HCT116 (cell line): Measurements from ENCODE around the gene LARP4. TPM values are rescaled to one million over a fixed set of nuclear protein-coding genes. Genes with fewer than 3 reads are reported as not detected.

ENCODE experiments used
- ATAC-seq: fragments of 200-7000 bp; cut with Tn5 transposase; 2 replicates; pipeline ENCODE4 v1.9.1; 2020; ENCODE audit warnings: mild to moderate bottlenecking, moderate library complexity
- BruUV-seq: library from RNA; stranded (reverse); fragments of 400-500 nt; replicated peaks from 2 replicates; lab custom pipeline; 2021; lab: Mats Ljungman, UMichigan
- CTCF ChIA-PET: fragments of 300-600 bp; sonication (Branson Sonifier 250); formaldehyde crosslinking; loops from one replicate; lab custom pipeline; 2021; ENCODE audit warnings: antibody characterized with exemption; lab: Charles Lee
- POLR2A ChIA-PET: fragments of 300-600, 350-600 bp; sonication (Branson Sonifier 250); formaldehyde crosslinking; loops from one replicate; lab custom pipeline; 2021; ENCODE audit warnings: antibody characterized with exemption; lab: Charles Lee
- RAD21 ChIA-PET, 2 experiments: fragments of 300-600 bp; sonication (Branson Sonifier 250); formaldehyde crosslinking; loops; one replicate each; lab custom pipeline; 2023; ENCODE audit warnings: low total read pairs in 2 of 2; ENCODE audit not compliant: uncharacterized antibody in 2 of 2, unreplicated experiment in 2 of 2, low non-redundant PET in 1 of 2; lab: Charles Lee
- DNase-seq: peaks from one replicate; pipeline ENCODE4 v3.0.0-alpha.2; 2010; ENCODE audit warnings: low read depth, low spot score
- H2AFZ ChIP-seq: fragments of 200-600 bp; shearing (Covaris generic), sonication (generic); 2 replicates; pipeline ENCODE4 v1.6.1; 2017; ENCODE audit warnings: low read depth, mixed run types, mixed read lengths, antibody characterized with exemption, low read length; ENCODE audit not compliant: poor library complexity, severe bottlenecking
- H3K27ac ChIP-seq: 2 replicates; pipeline ENCODE4 v1.5.1; 2012; ENCODE audit warnings: low read depth, low read length
- H3K27me3 ChIP-seq: fragments of 200-600 bp; sonication (generic); 2 replicates; pipeline ENCODE4 v1.6.1; 2016; ENCODE audit warnings: mixed run types, low read length, mixed read lengths; ENCODE audit not compliant: insufficient read depth
- H3K36me3 ChIP-seq, 2 experiments: fragments of 200-500 bp in 1 of 2; fragments of 200-600 bp in 1 of 2; sonication (Bioruptor generic) in 1 of 2; sonication (generic) in 1 of 2; 2 replicates each; pipeline versions ENCODE4 v1.5.1 to v1.6.1; 2014 to 2016; ENCODE audit warnings: low read length in 2 of 2, inconsistent platforms in 1 of 2, mixed read lengths in 1 of 2, mixed run types in 1 of 2; ENCODE audit not compliant: insufficient read depth in 2 of 2, control insufficient read depth in 1 of 2
- H3K4me1 ChIP-seq, 2 experiments: fragments of 200-600 bp in 1 of 2; sonication (generic) in 1 of 2; 2 replicates each; pipeline versions ENCODE4 v1.5.1 to v1.6.1; 2012 to 2017; ENCODE audit warnings: low read length in 2 of 2, inconsistent platforms in 1 of 2, mild to moderate bottlenecking in 1 of 2, mixed read lengths in 1 of 2, mixed run types in 1 of 2, moderate library complexity in 1 of 2; ENCODE audit not compliant: insufficient read depth in 2 of 2, control insufficient read depth in 1 of 2
- H3K4me2 ChIP-seq: fragments of 200-600 bp; sonication (generic); 2 replicates; pipeline ENCODE4 v1.6.1; 2017; ENCODE audit warnings: mixed run types, low read length, mixed read lengths
- H3K4me3 ChIP-seq, 2 experiments: fragments of 200-600 bp in 1 of 2; sonication (generic) in 1 of 2; replicated peaks in 1 of 2; 2 replicates each; pipeline ENCODE4 v1.5.1; 2011 to 2016; ENCODE audit warnings: low read length in 2 of 2, control low read depth in 1 of 2, low read depth in 1 of 2, mild to moderate bottlenecking in 1 of 2, mixed read lengths in 1 of 2, mixed run types in 1 of 2
- H3K79me2 ChIP-seq: fragments of 200-600 bp; sonication (generic); 2 replicates; pipeline ENCODE4 v1.6.1; 2017; ENCODE audit warnings: mild to moderate bottlenecking, mixed run types, low read length, moderate library complexity, mixed read lengths; ENCODE audit not compliant: insufficient read depth
- H3K9ac ChIP-seq: fragments of 200-600 bp; sonication (generic); 2 replicates; pipeline ENCODE4 v1.6.1; 2016; ENCODE audit warnings: low read length, mixed read lengths
- H3K9me2 ChIP-seq: fragments of 200-600 bp; sonication (generic), shearing (Covaris generic); 2 replicates; pipeline ENCODE4 v1.6.1; 2017; ENCODE audit warnings: mixed run types, mild to moderate bottlenecking, moderate library complexity; ENCODE audit not compliant: insufficient read depth
- H3K9me3 ChIP-seq, 2 experiments: fragments of 200-500 bp in 1 of 2; fragments of 200-600 bp in 1 of 2; sonication (Bioruptor generic) in 1 of 2; sonication (generic) in 1 of 2; 2 replicates each; pipeline ENCODE4 v1.6.1; 2014 to 2017; ENCODE audit warnings: low read length in 2 of 2, mixed read lengths in 2 of 2, inconsistent platforms in 1 of 2, low read depth in 1 of 2, mild to moderate bottlenecking in 1 of 2, mixed run types in 1 of 2, moderate library complexity in 1 of 2; ENCODE audit not compliant: control insufficient read depth in 1 of 2, insufficient read depth in 1 of 2
- H4K20me1 ChIP-seq: fragments of 200-600 bp; sonication (generic), shearing (Covaris generic); 2 replicates; pipeline ENCODE4 v1.6.1; 2017; ENCODE audit warnings: mixed run types, mild to moderate bottlenecking, moderate library complexity; ENCODE audit not compliant: insufficient read depth
- CEBPB ChIP-seq: IDR thresholded peaks from 2 replicates; pipeline ENCODE4 v1.6.1; 2012; ENCODE audit warnings: low read depth
- EGR1 ChIP-seq: IDR thresholded peaks from 2 replicates; pipeline ENCODE4 v1.6.1; 2012; ENCODE audit warnings: low read depth
- ELF1 ChIP-seq: IDR thresholded peaks from 2 replicates; pipeline ENCODE4 v1.6.1; 2012; ENCODE audit warnings: low read depth, borderline replicate concordance
- EZH2phosphoT487 ChIP-seq: fragments of 200-600 bp; IDR thresholded peaks from 2 replicates; pipeline ENCODE4 v1.6.1; 2018; ENCODE audit warnings: antibody characterized with exemption, borderline replicate concordance
- FOSL1 ChIP-seq: IDR thresholded peaks from 2 replicates; pipeline ENCODE4 v1.6.1; 2012; ENCODE audit warnings: low read depth
- JUND ChIP-seq: IDR thresholded peaks from 2 replicates; pipeline ENCODE4 v1.6.1; 2012
- POLR2AphosphoS5 ChIP-seq: IDR thresholded peaks from 2 replicates; pipeline ENCODE4 v1.6.1; 2011; ENCODE audit warnings: mild to moderate bottlenecking, low read depth, low read length, moderate library complexity
- RAD21 ChIP-seq: IDR thresholded peaks from 2 replicates; pipeline ENCODE4 v1.6.1; 2012; ENCODE audit warnings: low read depth, mild to moderate bottlenecking
- REST ChIP-seq: IDR thresholded peaks from 2 replicates; pipeline ENCODE4 v1.6.1; 2012; ENCODE audit warnings: low read depth
- SP1 ChIP-seq: IDR thresholded peaks from 2 replicates; pipeline ENCODE4 v1.6.1; 2012; ENCODE audit warnings: low read depth
- SRF ChIP-seq: IDR thresholded peaks from 2 replicates; pipeline ENCODE4 v1.6.1; 2012; ENCODE audit warnings: low read depth
- TCF7L2 ChIP-seq: IDR thresholded peaks from 2 replicates; pipeline ENCODE4 v1.7.0; 2011; ENCODE audit warnings: borderline replicate concordance, inconsistent platforms; ENCODE audit not compliant: insufficient read depth, insufficient read length; ENCODE audit errors: extremely low read depth
- YY1 ChIP-seq: IDR thresholded peaks from 2 replicates; pipeline ENCODE4 v1.6.1; 2011; ENCODE audit warnings: low read length, low read depth, moderate library complexity, mild to moderate bottlenecking; ENCODE audit not compliant: insufficient replicate concordance; ENCODE audit errors: extremely low read depth
- ZFX ChIP-seq: fragments of 450-650 bp; IDR thresholded peaks from 2 replicates; pipeline ENCODE4 v1.6.1; 2017
- ZNF274 ChIP-seq: fragments of 200-500 bp; sonication (Bioruptor generic); IDR thresholded peaks from 2 replicates; pipeline ENCODE4 v1.6.1; 2014; ENCODE audit warnings: mild to moderate bottlenecking, low read depth, low read length, inconsistent platforms
- intact Hi-C: fragments of 100-400 bp; cut with micrococcal nuclease; formaldehyde crosslinking; loops from 2 replicates; pipeline ENCODE4 v1.10.0; 2022
- total RNA-seq: library from RNA; stranded (reverse); gene quantifications from one replicate; pipeline ENCODE4 v1.2.1, GENCODE V29; 2021; ENCODE audit not compliant: unreplicated experiment

Gene LARP4
- total RNA-seq, 1 experiment from 2014 or later: 76.3 TPM

DNA sequence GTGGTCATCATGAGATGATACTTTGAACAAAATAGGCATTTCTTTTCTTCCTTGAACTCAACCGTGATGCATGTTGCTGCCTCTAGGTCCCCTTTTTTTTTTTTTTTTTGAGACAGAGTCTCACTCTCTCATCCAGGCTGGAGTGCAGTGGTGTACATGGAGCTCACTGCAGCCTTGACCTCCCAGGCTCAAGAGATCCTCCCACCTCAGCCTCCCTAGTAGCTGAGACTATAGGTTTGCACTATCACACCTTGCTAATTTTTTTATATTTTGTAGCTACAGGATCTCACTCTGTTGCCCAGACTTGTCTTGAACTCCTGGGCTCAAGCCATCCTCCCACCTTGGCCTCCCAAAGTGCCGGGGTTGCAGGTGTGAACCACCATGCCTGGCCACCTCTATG, 124.7 kb downstream of the LARP4 start:
- Histone ChIP-seq H4K20me1 (no peaks in the 10 kb centered on the region), H3K79me2 (peaks cover 83% of the 10 kb centered on the region), H3K9me2 (no peaks in the 10 kb centered on the region), H3K9ac (no peak overlapping the region), H2AFZ (no peak overlapping the region), H3K9me3 (no peaks in the 10 kb centered on the region), H3K27me3 (no peaks in the 10 kb centered on the region), H3K27ac (no peak overlapping the region), H3K36me3 (no peaks in the 10 kb centered on the region), H3K4me3 (no peak overlapping the region), H3K4me2 (no peak overlapping the region), H3K4me1 (peaks cover 7 to 50% of the 10 kb centered on the region in 2 experiments)
- ATAC-seq (no peak), DNase-seq (no peak)
- RAD21 ChIA-PET: no interaction called here
- CTCF ChIA-PET: no interaction called here
- POLR2A ChIA-PET: no interaction called here
- BruUV-seq: no TSS peak
- intact Hi-C loops: no loop called here
- TF ChIP-seq SP1 (no peak), FOSL1 (no peak), YY1 (no peak), REST (no peak)

DNA sequence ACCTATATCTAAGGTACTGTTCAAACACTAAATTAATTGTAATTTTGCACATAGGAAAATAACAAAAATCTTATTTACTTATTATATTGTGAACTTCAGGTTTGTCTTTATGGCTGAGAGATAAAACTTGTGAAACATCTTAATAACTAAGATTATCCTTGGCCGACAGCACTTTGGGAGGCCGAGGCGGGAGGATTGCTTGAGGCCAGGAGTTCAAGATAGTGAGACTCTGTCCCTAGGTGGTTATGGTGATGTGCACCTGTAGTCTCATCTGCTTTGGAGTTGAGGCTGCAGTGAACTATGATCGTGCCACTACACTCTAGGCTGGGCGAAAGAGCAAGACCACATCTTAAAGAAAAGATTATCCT, 126.7 kb downstream of the LARP4 start:
- Histone ChIP-seq H2AFZ (no peak overlapping the region), H3K9me3 (no peaks in the 10 kb centered on the region), H3K79me2 (peaks cover 79% of the 10 kb centered on the region), H3K4me1 (peaks cover 19 to 57% of the 10 kb centered on the region in 2 experiments), H3K27me3 (no peaks in the 10 kb centered on the region), H3K36me3 (no peaks in the 10 kb centered on the region), H4K20me1 (no peaks in the 10 kb centered on the region), H3K4me3 (no peak overlapping the region), H3K4me2 (no peak overlapping the region), H3K9ac (no peak overlapping the region), H3K27ac (no peak overlapping the region), H3K9me2 (no peaks in the 10 kb centered on the region)
- CTCF ChIA-PET: no interaction called here
- RAD21 ChIA-PET: no interaction called here
- ATAC-seq: no peak
- POLR2A ChIA-PET: no interaction called here
- intact Hi-C loops: no loop called here
- DNase-seq: no peak
- no TSS peak for BruUV-seq
- TF ChIP-seq TCF7L2 (no peak), ZFX (no peak), POLR2AphosphoS5 (no peak), EZH2phosphoT487 (no peak), REST (no peak), EGR1 (no peak), JUND (no peak), RAD21 (no peak), CEBPB (no peak), FOSL1 (no peak), ELF1 (no peak), ZNF274 (no peak), SRF (no peak)
